Caco-2 (cell line): ENCODE measurements around the gene MUC12. TPM values are rescaled to one million over a fixed set of nuclear protein-coding genes. Genes with fewer than 3 reads are reported as not detected.

Source experiments
- BruUV-seq: library from RNA; stranded (reverse); fragments of 400-500 nt; replicated peaks from 2 replicates; lab custom pipeline; 2021; lab: Mats Ljungman, UMichigan
- CTCF ChIA-PET: fragments of 300-600 bp; sonication (Branson Sonifier 250); formaldehyde crosslinking; loops from one replicate; lab custom pipeline; 2022; ENCODE audit warnings: antibody characterized with exemption; lab: Charles Lee
- POLR2A ChIA-PET: fragments of 300-600 bp; sonication (Branson Sonifier 250); formaldehyde crosslinking; loops from one replicate; lab custom pipeline; 2022; ENCODE audit warnings: antibody characterized with exemption; lab: Charles Lee
- DNase-seq, 2 experiments: peaks; one replicate each; pipeline versions ENCODE4 v3.0.0 to v3.0.0-alpha.2; 2020 to 2022
- H3K27me3 ChIP-seq: replicated peaks from 2 replicates; pipeline ENCODE4 v1.6.0; 2011; ENCODE audit warnings: low read length; ENCODE audit not compliant: control insufficient read depth, insufficient read depth
- H3K36me3 ChIP-seq: 2 replicates; pipeline ENCODE4 v1.5.1; 2011; ENCODE audit warnings: low read length; ENCODE audit not compliant: control insufficient read depth, insufficient read depth
- H3K4me1 ChIP-seq: fragments of 250-450 bp; sonication (Bioruptor Pico); 2 replicates; pipeline ENCODE4 v1.5.1; 2020; ENCODE audit warnings: mild to moderate bottlenecking
- H3K4me3 ChIP-seq: 2 replicates; pipeline ENCODE4 v1.5.1; 2011; ENCODE audit warnings: low read depth, mild to moderate bottlenecking, control low read depth, low read length
- H3K9me3 ChIP-seq: fragments of 250-450 bp; sonication (Bioruptor Pico); 2 replicates; pipeline ENCODE4 v1.5.1; 2020; ENCODE audit warnings: mild to moderate bottlenecking, moderate library complexity
- H3K27ac Mint-ChIP-seq: one replicate; pipeline ENCODE4 v1.8.0; 2022; ENCODE audit warnings: mixed read lengths; ENCODE audit not compliant: unreplicated experiment
- H3K27me3 Mint-ChIP-seq: one replicate; pipeline ENCODE4 v1.8.0; 2022; ENCODE audit warnings: mixed read lengths; ENCODE audit not compliant: insufficient read depth, unreplicated experiment
- H3K36me3 Mint-ChIP-seq: one replicate; pipeline ENCODE4 v1.8.0; 2022; ENCODE audit warnings: mild to moderate bottlenecking, mixed read lengths; ENCODE audit not compliant: insufficient read depth, unreplicated experiment
- H3K4me1 Mint-ChIP-seq: one replicate; pipeline ENCODE4 v1.8.0; 2022; ENCODE audit warnings: low read depth, mixed read lengths; ENCODE audit not compliant: unreplicated experiment
- H3K4me3 Mint-ChIP-seq: one replicate; pipeline ENCODE4 v1.8.0; 2022; ENCODE audit warnings: mild to moderate bottlenecking, moderate library complexity, mixed read lengths; ENCODE audit not compliant: unreplicated experiment
- H3K9me3 Mint-ChIP-seq: one replicate; pipeline ENCODE4 v1.8.0; 2022; ENCODE audit warnings: mixed read lengths; ENCODE audit not compliant: unreplicated experiment
- intact Hi-C: fragments of 100-400 bp; cut with micrococcal nuclease; formaldehyde crosslinking; loops from one replicate; pipeline ENCODE4 v1.10.0; 2022; ENCODE audit not compliant: unreplicated experiment
- total RNA-seq: library from RNA; stranded (reverse); gene quantifications from 2 replicates; pipeline ENCODE4 v1.2.3, GENCODE V29; 2022
- TF ChIP-seq, protein P1 (sequence below), 2 experiments: fragments of 200-600 bp in 1 of 2; IDR thresholded peaks; 1 replicate in 1 of 2; 2 replicates in 1 of 2; pipeline versions ENCODE4 v1.5.1 to v1.8.0; 2011 to 2022; ENCODE audit warnings: antibody characterized with exemption in 1 of 2, control low read depth in 1 of 2, inconsistent platforms in 1 of 2, low read depth in 1 of 2, low read length in 1 of 2, mild to moderate bottlenecking in 1 of 2, moderate library complexity in 1 of 2; ENCODE audit not compliant: insufficient read depth in 1 of 2, severe bottlenecking in 1 of 2, unreplicated experiment in 1 of 2

MUC12 gene
- total RNA-seq, 1 experiment from 2014 or later: 0.16 TPM

DNA sequence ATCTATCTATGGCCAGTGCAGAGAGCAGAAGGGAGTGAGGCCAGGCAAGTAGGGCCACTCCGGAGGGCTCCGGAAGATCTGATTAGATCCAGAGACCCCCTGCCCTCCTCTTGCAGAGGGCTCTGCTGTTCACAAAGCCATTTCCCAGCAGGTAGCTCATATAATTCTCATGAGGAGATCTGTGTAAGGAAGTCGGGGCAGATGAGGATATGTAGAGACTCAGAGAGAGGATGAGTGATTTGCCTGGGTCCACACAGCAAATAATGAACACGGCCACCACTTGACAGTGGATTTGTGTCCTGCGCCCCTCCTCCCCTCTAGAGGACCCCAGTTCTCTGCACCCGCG is 2.6 kb downstream of the MUC12 start:
- no peaks in the 10 kb centered on the region for H3K36me3 ChIP-seq
- TF ChIP-seq, protein P1, sequence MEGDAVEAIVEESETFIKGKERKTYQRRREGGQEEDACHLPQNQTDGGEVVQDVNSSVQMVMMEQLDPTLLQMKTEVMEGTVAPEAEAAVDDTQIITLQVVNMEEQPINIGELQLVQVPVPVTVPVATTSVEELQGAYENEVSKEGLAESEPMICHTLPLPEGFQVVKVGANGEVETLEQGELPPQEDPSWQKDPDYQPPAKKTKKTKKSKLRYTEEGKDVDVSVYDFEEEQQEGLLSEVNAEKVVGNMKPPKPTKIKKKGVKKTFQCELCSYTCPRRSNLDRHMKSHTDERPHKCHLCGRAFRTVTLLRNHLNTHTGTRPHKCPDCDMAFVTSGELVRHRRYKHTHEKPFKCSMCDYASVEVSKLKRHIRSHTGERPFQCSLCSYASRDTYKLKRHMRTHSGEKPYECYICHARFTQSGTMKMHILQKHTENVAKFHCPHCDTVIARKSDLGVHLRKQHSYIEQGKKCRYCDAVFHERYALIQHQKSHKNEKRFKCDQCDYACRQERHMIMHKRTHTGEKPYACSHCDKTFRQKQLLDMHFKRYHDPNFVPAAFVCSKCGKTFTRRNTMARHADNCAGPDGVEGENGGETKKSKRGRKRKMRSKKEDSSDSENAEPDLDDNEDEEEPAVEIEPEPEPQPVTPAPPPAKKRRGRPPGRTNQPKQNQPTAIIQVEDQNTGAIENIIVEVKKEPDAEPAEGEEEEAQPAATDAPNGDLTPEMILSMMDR (IDR thresholded peaks at IDR 0.05; ENCODE audit: insufficient read depth in 1 of 2, low read depth in 1 of 2, low read length in 1 of 2, severe bottlenecking in 1 of 2, unreplicated experiment in 1 of 2): no peak
- H3K27me3 ChIP-seq: no peaks in the 10 kb centered on the region
- no peak overlapping the region for H3K4me3 ChIP-seq
- H3K4me1 ChIP-seq: peaks cover 13% of the 10 kb centered on the region
- H3K9me3 ChIP-seq: peaks cover 16% of the 10 kb centered on the region
- CTCF ChIA-PET: no interaction called here
- Mint-ChIP-seq H3K4me3 (no peak overlapping the region), H3K27me3 (peaks cover 5% of the 10 kb centered on the region), H3K36me3 (peaks cover 13% of the 10 kb centered on the region), H3K9me3 (peaks cover 10% of the 10 kb centered on the region), H3K4me1 (peaks cover 14% of the 10 kb centered on the region), H3K27ac (no peak overlapping the region)
- no TSS peak for BruUV-seq
- POLR2A ChIA-PET: no interaction called here
- DNase-seq: no peak
- intact Hi-C loops: no loop called here

DNA sequence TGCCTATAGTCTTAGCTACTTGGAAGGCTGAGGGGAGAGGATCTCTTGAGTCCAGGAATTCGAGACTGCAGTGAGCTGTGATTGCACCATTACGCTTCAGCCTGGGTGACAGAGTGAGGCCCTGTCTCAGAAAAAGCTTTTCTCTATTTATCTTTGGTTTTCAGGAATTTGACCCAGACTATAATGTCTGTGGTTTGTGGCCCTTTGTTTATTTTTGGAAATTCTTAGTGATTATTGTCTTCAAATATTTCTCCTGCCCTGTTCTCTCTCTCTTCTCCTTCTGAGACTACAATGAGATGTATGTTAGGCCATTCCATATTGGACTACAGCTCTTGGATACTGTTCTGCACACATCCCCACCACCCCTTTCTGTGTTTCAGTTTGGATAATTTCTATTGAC is 4.7 kb downstream of the MUC12 start:
- BruUV-seq: no TSS peak
- POLR2A ChIA-PET: interaction anchor here (0.7 kb wide), 1 partner anchor 84 kb away, joined by 19 read pairs; the partner anchor contains the start of gene UFSP1
- Histone ChIP-seq H3K36me3 (no peaks in the 10 kb centered on the region), H3K27me3 (no peaks in the 10 kb centered on the region), H3K4me3 (no peak overlapping the region), H3K9me3 (peaks cover 16% of the 10 kb centered on the region), H3K4me1 (peaks cover 12% of the 10 kb centered on the region)
- H3K4me3 Mint-ChIP-seq: no peak overlapping the region
- intact Hi-C loops: loop anchor here (1.0 kb wide), 1 partner anchor 8 kb away; no protein-coding TSS in a partner anchor
- CTCF ChIA-PET: interaction anchor here (1.1 kb wide), 1 partner anchor 8 kb away, joined by 5 read pairs; no protein-coding TSS in a partner anchor
- TF ChIP-seq, protein P1 (IDR thresholded peaks at IDR 0.05; ENCODE audit: insufficient read depth in 1 of 2, low read depth in 1 of 2, low read length in 1 of 2, severe bottlenecking in 1 of 2, unreplicated experiment in 1 of 2): no peak
- H3K36me3 Mint-ChIP-seq: peaks cover 13% of the 10 kb centered on the region
- H3K27ac Mint-ChIP-seq: peak overlapping the region; percentile 1
- H3K9me3 Mint-ChIP-seq: peaks cover 10% of the 10 kb centered on the region
- DNase-seq: peak in 1 of 2 experiments; percentile 59
- no peaks in the 10 kb centered on the region for H3K27me3 Mint-ChIP-seq
- peaks cover 6% of the 10 kb centered on the region for H3K4me1 Mint-ChIP-seq

DNA sequence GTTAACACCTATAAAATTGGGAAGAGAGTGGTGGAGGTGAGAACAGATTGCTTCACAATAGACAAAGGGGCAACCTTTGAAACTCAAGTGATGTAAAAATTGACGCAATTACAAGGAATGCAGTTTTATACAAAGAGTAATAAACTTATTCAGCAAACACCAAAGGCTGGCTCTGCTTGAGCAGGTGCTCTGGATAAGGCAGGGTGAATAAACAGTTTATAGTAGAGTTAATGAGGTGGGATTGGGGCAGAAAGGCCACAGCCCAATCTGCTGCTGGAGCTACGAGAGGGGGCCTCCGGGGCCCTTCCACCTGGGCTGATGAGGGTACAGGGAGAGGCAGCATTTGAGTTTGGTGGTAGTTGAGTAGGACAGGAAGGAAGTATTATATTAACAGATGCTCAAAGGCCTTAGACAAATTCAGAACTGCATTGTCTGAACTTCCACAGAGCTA is 6.0 kb downstream of the MUC12 start:
- intact Hi-C loops: no loop called here
- Mint-ChIP-seq H3K9me3 (peaks cover 10% of the 10 kb centered on the region), H3K36me3 (peaks cover 13% of the 10 kb centered on the region), H3K27ac (peak overlapping the region; percentile 1), H3K4me1 (peaks cover 6% of the 10 kb centered on the region), H3K4me3 (no peak overlapping the region), H3K27me3 (no peaks in the 10 kb centered on the region)
- Histone ChIP-seq H3K36me3 (no peaks in the 10 kb centered on the region), H3K9me3 (peaks cover 16% of the 10 kb centered on the region), H3K4me1 (peaks cover 12% of the 10 kb centered on the region), H3K4me3 (no peak overlapping the region), H3K27me3 (no peaks in the 10 kb centered on the region)
- ChIA-PET CTCF (interaction anchor here (1.0 to 1.5 kb wide), 2 partner anchors 9 to 83 kb away, joined by 4 to 7 read pairs; no protein-coding TSS in a partner anchor), POLR2A (interaction anchor here (0.5 kb wide), 1 partner anchor 269 kb away, joined by 3 read pairs; the partner anchor contains the start of gene POP7)
- TF ChIP-seq, protein P1 (IDR thresholded peaks at IDR 0.05; ENCODE audit: insufficient read depth in 1 of 2, low read depth in 1 of 2, low read length in 1 of 2, severe bottlenecking in 1 of 2, unreplicated experiment in 1 of 2): no peak
- DNase-seq: peak in 1 of 2 experiments; percentile 43
- BruUV-seq: no TSS peak
